ENCODE results near the gene C3orf33.

Gene C3orf33

GRCh38 chr3:155741603-155742002 is 64.5 kb downstream of the C3orf33 start:
- DNase-seq: no peak

DNA sequence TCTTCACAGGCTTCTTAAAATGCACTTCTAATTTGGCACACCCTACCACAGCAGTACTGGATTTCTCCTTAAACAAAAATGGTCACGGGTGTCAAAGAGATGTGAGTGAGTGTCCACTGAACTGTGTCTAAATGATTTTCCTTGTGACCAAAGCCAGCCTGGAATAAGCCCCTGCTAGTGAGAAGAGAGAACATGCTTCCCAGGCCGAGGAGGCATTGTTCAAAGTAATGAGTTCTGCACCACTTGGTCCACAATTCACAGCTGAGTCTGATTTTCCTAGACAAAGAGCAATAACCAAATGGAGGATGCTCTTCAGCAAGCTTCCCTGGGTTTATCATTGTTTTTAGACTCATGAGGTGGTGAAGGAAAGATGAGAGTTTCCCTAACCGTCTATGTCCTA is 65.0 kb downstream of the C3orf33 start:
- peak; percentile 23 for DNase-seq

- DNase-seq: no peak
Measured at GRCh38 chr3:155739154-155739553, 66.9 kb downstream of the C3orf33 start.

- DNase-seq: no peak
Measured at GRCh38 chr3:155738580-155739076, 67.5 kb downstream of the C3orf33 start.

GRCh38 chr3:155737844-155738460 is 68.1 kb downstream of the C3orf33 start:
- peak; percentile 74 for DNase-seq

GRCh38 chr3:155736381-155736780 is 69.7 kb downstream of the C3orf33 start:
- DNase-seq: no peak

DNA sequence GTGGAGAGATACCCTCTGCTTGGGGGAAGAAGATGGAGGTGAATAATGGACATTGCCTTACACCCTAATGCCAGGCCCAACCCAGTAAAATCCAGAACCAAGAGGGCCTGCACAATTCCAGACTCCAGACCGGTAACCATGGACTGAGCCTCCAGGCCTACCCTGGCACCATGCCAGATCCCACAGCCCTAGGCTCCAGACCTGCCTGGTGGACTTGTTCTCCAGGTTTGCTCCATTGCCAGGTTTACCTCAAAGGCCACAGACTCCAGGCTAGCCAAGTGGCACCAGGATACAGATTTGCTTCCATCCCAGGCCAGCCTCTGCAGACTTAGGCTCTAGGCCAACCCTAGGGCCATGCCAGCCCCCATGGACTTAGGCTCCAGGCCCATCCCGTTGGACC is 75.2 kb downstream of the C3orf33 start:
- no peak for DNase-seq

GRCh38 chr3:155727836-155728235 is 78.2 kb downstream of the C3orf33 start:
- no peak for DNase-seq

GRCh38 chr3:155714295-155714718 is 91.8 kb downstream of the C3orf33 start:
- no peak for DNase-seq
